Middle frontal gyrus (tissue), 1 donor: ENCODE measurements around the gene ZNF185.

ENCODE experiments used
- DNase-seq: peaks from one replicate; pipeline ENCODE4 v3.0.0-alpha.2; 2015; ENCODE audit warnings: low spot score; ENCODE audit errors: extremely low spot score

The ZNF185 gene

GRCh38 chrX:152946681-152947080, 48.8 kb downstream of the ZNF185 start:
- DNase-seq: no peak
